WTC11 (cell line): ENCODE results near the gene MBIP.

ENCODE experiments used
- ZNF219 ChIP-seq: sonication (generic); formaldehyde crosslinking; IDR thresholded peaks from 2 replicates; pipeline ENCODE4 v1.8.0; 2023; ENCODE audit warnings: missing genetic modification reagents, mild to moderate bottlenecking, borderline replicate concordance
- ZNF263 ChIP-seq: sonication (generic); formaldehyde crosslinking; IDR thresholded peaks from 2 replicates; pipeline ENCODE4 v1.8.1; 2022; ENCODE audit warnings: low read depth, mild to moderate bottlenecking, moderate library complexity, missing genetic modification reagents
- TF ChIP-seq, protein P1 (sequence below): fragments of 200-600 bp; IDR thresholded peaks from 2 replicates; pipeline ENCODE4 v1.8.0; 2022; ENCODE audit warnings: antibody characterized with exemption
- TF ChIP-seq, protein P2 (sequence below): sonication (generic); formaldehyde crosslinking; IDR thresholded peaks from 2 replicates; pipeline ENCODE4 v1.8.0; 2022; ENCODE audit warnings: mild to moderate bottlenecking, missing genetic modification reagents

DNA sequence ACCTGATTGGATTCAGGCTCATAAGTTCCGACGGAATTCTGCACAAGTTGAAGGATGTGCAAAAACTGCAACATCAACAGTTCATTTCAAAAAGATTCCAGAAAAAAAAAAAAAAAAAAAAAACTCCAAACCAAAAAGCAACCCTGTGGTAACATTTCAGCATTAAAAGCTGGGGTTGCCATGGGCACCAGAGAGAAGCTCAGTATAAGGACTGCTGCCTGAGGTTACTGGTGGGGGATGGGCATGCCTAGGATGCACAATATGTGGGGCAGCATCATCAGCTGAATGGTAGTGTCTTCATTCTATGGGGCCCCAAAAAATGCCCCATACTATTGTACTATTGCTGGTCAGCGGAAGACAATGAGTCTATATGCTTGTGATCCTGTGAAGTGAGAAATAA is 44.7 kb downstream of the MBIP start:
- TF ChIP-seq, protein P1, sequence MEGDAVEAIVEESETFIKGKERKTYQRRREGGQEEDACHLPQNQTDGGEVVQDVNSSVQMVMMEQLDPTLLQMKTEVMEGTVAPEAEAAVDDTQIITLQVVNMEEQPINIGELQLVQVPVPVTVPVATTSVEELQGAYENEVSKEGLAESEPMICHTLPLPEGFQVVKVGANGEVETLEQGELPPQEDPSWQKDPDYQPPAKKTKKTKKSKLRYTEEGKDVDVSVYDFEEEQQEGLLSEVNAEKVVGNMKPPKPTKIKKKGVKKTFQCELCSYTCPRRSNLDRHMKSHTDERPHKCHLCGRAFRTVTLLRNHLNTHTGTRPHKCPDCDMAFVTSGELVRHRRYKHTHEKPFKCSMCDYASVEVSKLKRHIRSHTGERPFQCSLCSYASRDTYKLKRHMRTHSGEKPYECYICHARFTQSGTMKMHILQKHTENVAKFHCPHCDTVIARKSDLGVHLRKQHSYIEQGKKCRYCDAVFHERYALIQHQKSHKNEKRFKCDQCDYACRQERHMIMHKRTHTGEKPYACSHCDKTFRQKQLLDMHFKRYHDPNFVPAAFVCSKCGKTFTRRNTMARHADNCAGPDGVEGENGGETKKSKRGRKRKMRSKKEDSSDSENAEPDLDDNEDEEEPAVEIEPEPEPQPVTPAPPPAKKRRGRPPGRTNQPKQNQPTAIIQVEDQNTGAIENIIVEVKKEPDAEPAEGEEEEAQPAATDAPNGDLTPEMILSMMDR = no peak
- TF ChIP-seq ZNF263 (CRISPR knock-in tag) (no peak), ZNF219 (CRISPR knock-in tag) (no peak)
- TF ChIP-seq, protein P2, sequence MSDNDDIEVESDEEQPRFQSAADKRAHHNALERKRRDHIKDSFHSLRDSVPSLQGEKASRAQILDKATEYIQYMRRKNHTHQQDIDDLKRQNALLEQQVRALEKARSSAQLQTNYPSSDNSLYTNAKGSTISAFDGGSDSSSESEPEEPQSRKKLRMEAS (CRISPR knock-in tag) = no peak
